Osteocyte (in vitro differentiated cells): ENCODE measurements around the gene SERPINB8. TPM values are rescaled to one million over a fixed set of nuclear protein-coding genes. Genes with fewer than 3 reads are reported as not detected.

ENCODE experiments used
- DNase-seq: peaks from one replicate; pipeline ENCODE4 v3.0.0; 2021; ENCODE audit warnings: mixed read lengths; ENCODE audit not compliant: unreplicated experiment; ENCODE audit errors: extremely low spot score
- H3K27ac Mint-ChIP-seq: one replicate; pipeline ENCODE4 v1.8.0; 2021; ENCODE audit warnings: mild to moderate bottlenecking, mixed read lengths; ENCODE audit not compliant: unreplicated experiment
- H3K27me3 Mint-ChIP-seq: one replicate; pipeline ENCODE4 v1.8.0; 2021; ENCODE audit warnings: mixed read lengths; ENCODE audit not compliant: unreplicated experiment
- H3K36me3 Mint-ChIP-seq: one replicate; pipeline ENCODE4 v1.8.0; 2021; ENCODE audit warnings: mixed read lengths; ENCODE audit not compliant: unreplicated experiment
- H3K4me1 Mint-ChIP-seq: one replicate; pipeline ENCODE4 v1.8.0; 2021; ENCODE audit warnings: mixed read lengths; ENCODE audit not compliant: unreplicated experiment
- H3K4me3 Mint-ChIP-seq: one replicate; pipeline ENCODE4 v1.8.0; 2021; ENCODE audit warnings: mild to moderate bottlenecking, moderate library complexity, mixed read lengths; ENCODE audit not compliant: unreplicated experiment
- H3K9me3 Mint-ChIP-seq: one replicate; pipeline ENCODE4 v1.8.0; 2021; ENCODE audit warnings: mixed read lengths; ENCODE audit not compliant: unreplicated experiment
- CTCF ChIP-seq: fragments of 200-600 bp; sonication (generic); IDR thresholded peaks from 2 replicates; pipeline ENCODE4 v1.5.0; 2021; ENCODE audit warnings: antibody characterized with exemption, mild to moderate bottlenecking, moderate library complexity
- total RNA-seq: library from RNA; stranded (reverse); gene quantifications from 2 replicates; pipeline ENCODE4 v1.2.1, GENCODE V29; 2021

SERPINB8 gene
- total RNA-seq, 1 donor from 2014 or later = 8.5 TPM

GRCh38 chr18:63947051-63947790, 22.7 kb upstream of the SERPINB8 start:
- no peak for DNase-seq
- no peaks in the 10 kb centered on the region for H3K36me3 Mint-ChIP-seq
- H3K9me3 Mint-ChIP-seq = no peaks in the 10 kb centered on the region
- H3K27ac Mint-ChIP-seq = no peak overlapping the region
- H3K27me3 Mint-ChIP-seq = peaks cover 57% of the 10 kb centered on the region
- H3K4me1 Mint-ChIP-seq = peaks cover 11% of the 10 kb centered on the region
- TF ChIP-seq CTCF = no peak
- no peak overlapping the region for H3K4me3 Mint-ChIP-seq

GRCh38 chr18:63949068-63949737, 20.7 kb upstream of the SERPINB8 start, which contains the start of gene HMSD:
HMSD (plus strand) TSS chr18:63949301; CDS start chr18:63953456, 4,155 bp downstream.
- TF ChIP-seq CTCF = peak; percentile 34
- Mint-ChIP-seq H3K9me3 (no peaks in the 10 kb centered on the region), H3K4me1 (peaks cover 11% of the 10 kb centered on the region), H3K4me3 (peak within 1 kb of the TSS; percentile 42), H3K36me3 (no peaks in the 10 kb centered on the region), H3K27ac (no peak within 1 kb of the TSS), H3K27me3 (peaks cover 39% of the 10 kb centered on the region)
- no peak for DNase-seq

- peaks cover 11% of the 10 kb centered on the region for H3K4me1 Mint-ChIP-seq
- no peak for DNase-seq
- no peak overlapping the region for H3K27ac Mint-ChIP-seq
- H3K36me3 Mint-ChIP-seq = no peaks in the 10 kb centered on the region
- peak; percentile 33 for TF ChIP-seq CTCF
- H3K27me3 Mint-ChIP-seq = peaks cover 38% of the 10 kb centered on the region
- H3K9me3 Mint-ChIP-seq = no peaks in the 10 kb centered on the region
- no peak overlapping the region for H3K4me3 Mint-ChIP-seq
Measured at GRCh38 chr18:63951302-63951705, 18.6 kb upstream of the SERPINB8 start.

DNA sequence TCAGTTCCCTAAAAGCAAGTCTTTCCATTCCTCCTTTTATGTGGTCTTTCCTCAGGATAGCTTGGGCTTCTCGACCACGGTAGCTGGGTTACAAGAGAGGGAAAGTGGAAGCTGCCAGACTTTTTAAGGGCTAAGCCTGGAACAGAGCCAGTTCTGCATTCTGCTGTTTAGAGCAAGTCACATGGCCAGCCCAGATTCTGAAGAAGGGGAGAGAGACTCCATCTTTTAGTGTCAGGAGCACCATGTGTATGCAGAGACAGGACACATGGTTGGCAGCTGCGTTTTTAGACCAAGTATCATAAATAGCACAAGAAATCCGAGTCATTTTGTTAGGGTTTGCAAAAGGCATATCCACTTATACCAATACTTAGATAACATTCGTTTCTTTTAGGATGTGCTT, 16.1 kb upstream of the SERPINB8 start:
- no peaks in the 10 kb centered on the region for H3K9me3 Mint-ChIP-seq
- no peaks in the 10 kb centered on the region for H3K36me3 Mint-ChIP-seq
- H3K4me3 Mint-ChIP-seq = no peak overlapping the region
- DNase-seq = no peak
- H3K27me3 Mint-ChIP-seq = peaks cover 37% of the 10 kb centered on the region
- H3K27ac Mint-ChIP-seq = no peak overlapping the region
- peaks cover 5% of the 10 kb centered on the region for H3K4me1 Mint-ChIP-seq
- TF ChIP-seq CTCF = no peak

DNA sequence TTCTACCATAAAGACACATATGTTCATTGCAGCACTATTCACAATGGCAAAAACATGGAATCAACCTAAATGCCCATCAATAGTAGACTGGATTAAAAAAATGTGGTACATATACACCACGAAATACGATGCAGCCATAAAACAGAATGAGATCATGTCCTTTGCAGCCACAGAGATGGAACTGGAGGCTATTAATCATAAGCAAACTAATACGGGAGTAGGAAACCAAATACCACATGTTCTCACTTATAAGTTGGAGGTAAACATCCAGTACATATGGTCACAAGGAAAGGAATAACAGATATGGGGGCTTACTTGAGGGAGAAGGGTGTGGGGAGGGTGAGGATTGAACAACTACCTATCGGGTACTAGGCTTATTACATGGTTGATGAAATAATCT, 13.1 kb upstream of the SERPINB8 start:
- no peak overlapping the region for H3K4me3 Mint-ChIP-seq
- H3K9me3 Mint-ChIP-seq = no peaks in the 10 kb centered on the region
- no peak for DNase-seq
- no peaks in the 10 kb centered on the region for H3K36me3 Mint-ChIP-seq
- TF ChIP-seq CTCF = no peak
- H3K4me1 Mint-ChIP-seq = no peaks in the 10 kb centered on the region
- peaks cover 52% of the 10 kb centered on the region for H3K27me3 Mint-ChIP-seq
- no peak overlapping the region for H3K27ac Mint-ChIP-seq
